ENCODE measurements around the gene DLX2.
"Not testable (repeated sequence)": the region's sequence is repeated elsewhere in the genome, so short reads cannot be mapped to it uniquely, and the experiment has no call there.

Gene DLX2

DNA sequence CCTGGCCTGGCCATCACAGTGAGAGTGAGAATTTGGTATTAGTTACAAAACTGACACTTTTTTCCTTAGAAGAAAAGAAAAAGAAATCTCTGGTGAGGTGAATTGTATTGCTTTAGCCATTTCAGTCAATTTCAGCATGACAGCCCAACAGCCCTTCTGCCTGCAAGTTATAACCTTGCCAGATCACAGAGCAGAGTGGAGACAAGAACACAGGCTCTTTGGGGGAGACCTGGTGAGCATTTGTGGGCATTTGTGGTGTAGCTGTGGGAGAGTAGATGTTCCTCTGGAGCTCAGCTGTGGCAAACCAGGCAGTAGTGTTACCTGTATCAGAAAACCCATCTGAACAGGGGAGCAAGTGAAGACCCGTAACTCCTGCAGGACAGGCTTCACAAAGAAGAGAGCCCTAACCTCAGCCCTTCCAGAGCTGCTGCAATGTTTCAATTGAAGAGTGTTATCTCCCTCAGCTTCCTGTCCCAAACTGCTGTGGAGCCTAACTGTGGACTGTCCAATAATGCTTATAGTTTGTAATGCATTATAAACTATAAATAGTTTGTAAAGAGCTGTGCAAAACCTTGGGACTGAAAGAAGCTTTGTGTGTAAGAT, 40.2 kb downstream of the DLX2 start:
- no peak overlapping the region for H3K4me3 ChIP-seq (ENCODE audit: low read depth, low read length)
- TF ChIP-seq, protein P1, sequence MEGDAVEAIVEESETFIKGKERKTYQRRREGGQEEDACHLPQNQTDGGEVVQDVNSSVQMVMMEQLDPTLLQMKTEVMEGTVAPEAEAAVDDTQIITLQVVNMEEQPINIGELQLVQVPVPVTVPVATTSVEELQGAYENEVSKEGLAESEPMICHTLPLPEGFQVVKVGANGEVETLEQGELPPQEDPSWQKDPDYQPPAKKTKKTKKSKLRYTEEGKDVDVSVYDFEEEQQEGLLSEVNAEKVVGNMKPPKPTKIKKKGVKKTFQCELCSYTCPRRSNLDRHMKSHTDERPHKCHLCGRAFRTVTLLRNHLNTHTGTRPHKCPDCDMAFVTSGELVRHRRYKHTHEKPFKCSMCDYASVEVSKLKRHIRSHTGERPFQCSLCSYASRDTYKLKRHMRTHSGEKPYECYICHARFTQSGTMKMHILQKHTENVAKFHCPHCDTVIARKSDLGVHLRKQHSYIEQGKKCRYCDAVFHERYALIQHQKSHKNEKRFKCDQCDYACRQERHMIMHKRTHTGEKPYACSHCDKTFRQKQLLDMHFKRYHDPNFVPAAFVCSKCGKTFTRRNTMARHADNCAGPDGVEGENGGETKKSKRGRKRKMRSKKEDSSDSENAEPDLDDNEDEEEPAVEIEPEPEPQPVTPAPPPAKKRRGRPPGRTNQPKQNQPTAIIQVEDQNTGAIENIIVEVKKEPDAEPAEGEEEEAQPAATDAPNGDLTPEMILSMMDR (IDR thresholded peaks at IDR 0.05; ENCODE audit: insufficient read depth, low read depth, low read length, missing control alignments) = no peak
- DNase-seq (ENCODE audit: low read depth) = no peak

DNA sequence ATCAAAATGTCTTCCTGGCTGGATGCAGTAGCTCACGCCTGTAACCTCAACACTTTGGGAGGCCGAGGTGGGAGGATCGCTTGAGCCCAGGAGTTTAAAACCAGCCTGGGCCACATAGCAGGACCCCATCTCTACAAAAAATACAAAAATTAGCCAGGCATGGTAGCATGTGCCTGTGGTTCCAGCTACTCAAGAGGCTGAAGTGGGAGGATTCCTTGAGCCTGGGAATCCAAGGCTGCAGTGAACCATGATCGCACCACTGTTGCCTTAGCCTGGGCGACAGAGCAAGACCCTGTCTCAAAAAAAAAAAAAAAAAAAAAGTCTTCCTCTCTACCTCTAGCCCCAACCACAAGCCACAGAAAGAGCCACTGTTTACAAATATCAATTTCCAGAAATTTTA, 42.6 kb downstream of the DLX2 start:
- not testable (repeated sequence) for H3K4me3 ChIP-seq (ENCODE audit: low read depth, low read length); DNase-seq (ENCODE audit: low read depth)

DNA sequence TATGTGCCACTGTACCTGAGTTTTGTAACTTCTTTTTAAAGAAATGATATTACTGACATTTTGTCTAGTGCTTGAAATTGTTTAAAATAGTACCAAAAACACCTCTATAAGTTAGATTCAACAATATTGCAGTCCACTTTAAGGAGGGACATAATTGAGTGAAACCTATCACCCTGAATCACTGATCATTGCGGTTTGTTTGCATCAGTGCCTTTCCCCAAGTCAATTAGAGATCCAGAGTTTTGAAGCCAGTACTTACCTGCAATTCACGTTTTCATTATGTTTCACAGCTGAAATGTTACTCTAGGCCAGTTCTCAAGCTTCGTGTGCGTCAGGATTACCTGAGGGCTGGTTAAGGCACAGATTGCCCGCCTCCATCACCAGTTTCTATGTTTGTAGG, 44.0 kb downstream of the DLX2 start:
- no peak overlapping the region for H3K4me3 ChIP-seq (ENCODE audit: low read depth, low read length)
- TF ChIP-seq, protein P1 (IDR thresholded peaks at IDR 0.05; ENCODE audit: insufficient read depth, low read depth, low read length, missing control alignments) = no peak
- no peak for DNase-seq (ENCODE audit: low read depth)

GRCh38 chr2:172056293-172056692, 46.4 kb downstream of the DLX2 start:
- no peak for DNase-seq (ENCODE audit: low read depth)
- TF ChIP-seq, protein P1 (IDR thresholded peaks at IDR 0.05; ENCODE audit: insufficient read depth, low read depth, low read length, missing control alignments) = no peak
- no peak overlapping the region for H3K4me3 ChIP-seq (ENCODE audit: low read depth, low read length)

GRCh38 chr2:172053486-172053885, 49.2 kb downstream of the DLX2 start:
- no peak overlapping the region for H3K4me3 ChIP-seq (ENCODE audit: low read depth, low read length)
- TF ChIP-seq, protein P1 (IDR thresholded peaks at IDR 0.05; ENCODE audit: insufficient read depth, low read depth, low read length, missing control alignments) = no peak
- no peak for DNase-seq (ENCODE audit: low read depth)

DNA sequence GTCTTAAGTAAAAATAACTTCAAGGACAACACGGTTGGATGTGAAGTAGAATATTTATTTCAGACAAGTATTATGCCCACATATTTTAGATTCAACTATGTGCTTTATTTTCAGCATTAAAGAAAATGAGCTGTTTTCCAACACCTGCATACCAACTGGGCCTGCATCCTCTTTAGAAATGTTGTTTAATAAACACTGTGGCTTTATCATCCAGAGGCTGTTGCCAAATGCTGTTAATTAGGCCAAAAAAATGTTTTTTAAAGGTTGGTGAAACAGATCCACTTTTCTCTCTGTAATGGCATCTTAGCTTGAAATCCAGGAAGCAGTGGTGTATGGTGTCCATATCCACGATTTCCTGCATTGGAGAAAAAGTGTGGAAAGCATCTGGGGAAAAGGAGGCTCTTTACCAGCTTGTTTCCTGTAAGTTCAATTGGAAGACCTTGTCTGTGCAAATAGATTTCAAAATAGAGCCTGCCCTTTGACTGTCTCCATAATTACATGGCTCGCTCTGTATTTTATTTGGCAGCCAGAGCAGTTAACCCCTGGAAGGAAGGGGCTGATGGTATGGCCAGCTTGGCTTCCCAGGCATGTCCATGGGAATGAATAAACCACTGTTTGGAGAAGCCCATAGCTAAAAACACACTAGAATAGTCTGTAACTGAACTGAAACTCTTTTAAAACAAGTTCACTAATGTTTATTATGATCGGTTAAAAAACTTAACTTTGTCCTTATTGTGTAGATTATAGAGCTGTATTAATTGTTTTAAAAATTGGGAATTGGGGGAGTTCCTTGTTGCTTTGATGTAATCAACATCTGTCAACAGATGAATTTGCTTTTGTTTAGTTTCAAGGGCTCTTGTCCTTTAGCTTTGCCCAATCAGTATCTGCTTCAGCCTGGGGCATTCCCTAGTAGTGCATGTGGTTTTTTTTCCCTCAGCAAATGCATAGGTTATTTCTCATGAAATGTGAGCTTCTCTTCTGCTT, 50.4 kb downstream of the DLX2 start:
- no peak for DNase-seq (ENCODE audit: low read depth)
- TF ChIP-seq, protein P1 (IDR thresholded peaks at IDR 0.05; ENCODE audit: insufficient read depth, low read depth, low read length, missing control alignments) = no peak
- H3K4me3 ChIP-seq (ENCODE audit: low read depth, low read length) = no peak overlapping the region

DNA sequence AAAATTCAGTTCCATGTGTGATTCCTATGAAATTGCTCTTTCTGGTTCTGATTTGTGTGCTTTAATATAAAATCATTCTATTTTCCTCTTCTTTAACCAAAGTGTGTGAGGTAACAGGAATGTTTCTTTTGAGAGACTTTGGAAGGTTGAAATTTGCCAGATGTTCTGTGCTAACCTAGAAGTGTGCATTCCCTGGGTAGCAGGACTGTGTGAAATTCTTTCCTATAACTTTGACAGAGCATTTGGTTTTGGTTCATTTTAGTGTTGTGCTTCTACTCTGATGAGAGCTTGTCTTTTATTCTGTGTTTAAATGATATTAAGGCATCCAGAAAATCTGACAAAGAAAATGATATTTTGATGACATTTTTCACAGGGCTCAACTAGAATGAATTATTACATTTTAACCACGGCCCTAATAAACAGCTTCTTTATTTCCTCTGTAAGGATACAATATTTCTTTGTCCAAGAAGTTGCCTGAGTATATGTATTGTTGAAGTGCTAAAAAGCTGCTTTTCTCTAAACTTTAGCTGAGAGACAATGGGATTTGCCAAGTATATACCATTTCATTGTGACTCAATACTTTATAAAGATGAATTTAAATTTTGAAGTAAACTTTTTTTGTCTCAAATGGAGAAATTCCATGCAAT, 52.1 kb downstream of the DLX2 start:
- no peak overlapping the region for H3K4me3 ChIP-seq (ENCODE audit: low read depth, low read length)
- no peak for DNase-seq (ENCODE audit: low read depth)
- TF ChIP-seq, protein P1 (IDR thresholded peaks at IDR 0.05; ENCODE audit: insufficient read depth, low read depth, low read length, missing control alignments) = no peak
